ENCODE data around the gene CCDC186.

The CCDC186 gene

DNA sequence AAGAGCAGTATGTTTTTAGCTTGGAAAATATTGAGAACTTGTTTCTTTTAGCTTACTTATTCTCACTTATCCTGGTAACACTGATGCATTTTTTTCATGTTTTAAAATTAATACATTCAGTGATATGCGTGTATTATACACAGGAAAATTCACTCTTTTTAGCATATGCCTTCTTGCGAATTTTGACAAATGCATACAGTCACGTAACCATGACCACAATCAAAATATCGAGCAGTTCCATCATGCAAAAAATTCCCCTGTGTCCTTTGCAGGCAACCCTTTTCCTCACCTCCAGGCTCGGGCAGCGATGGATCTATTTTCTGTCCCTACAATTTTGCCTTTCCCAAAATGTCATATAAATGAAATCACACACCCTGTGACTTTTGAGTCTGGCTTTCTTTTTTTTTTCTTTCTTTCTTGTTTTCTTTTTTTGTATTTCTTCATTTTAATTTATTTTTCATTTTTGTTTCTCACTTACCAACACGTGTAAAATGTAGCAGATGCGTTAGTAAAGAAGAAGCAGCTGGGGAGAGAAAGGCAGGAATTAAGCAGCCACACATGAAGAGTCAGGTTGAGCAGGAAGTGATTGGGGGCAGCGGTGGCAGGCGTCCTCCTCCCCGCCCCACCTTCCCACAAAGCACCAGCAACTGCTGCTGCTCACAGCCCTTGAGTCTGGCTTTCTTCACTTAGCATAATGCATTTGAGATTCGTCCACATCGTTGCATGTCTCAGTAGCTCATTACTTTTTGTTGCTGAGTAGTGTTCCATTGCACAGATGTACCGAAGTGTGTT lies 100.4 kb downstream of the CCDC186 start:
- no peaks in the 10 kb centered on the region for H3K4me1 Mint-ChIP-seq
- H3K4me3 Mint-ChIP-seq = no peak overlapping the region
- H3K36me3 Mint-ChIP-seq (ENCODE audit: low read depth) = no peaks in the 10 kb centered on the region
- no peak overlapping the region for H3K27ac Mint-ChIP-seq
- H3K27me3 Mint-ChIP-seq (ENCODE audit: low read depth) = peaks cover 12% of the 10 kb centered on the region
- TF ChIP-seq, protein P1, sequence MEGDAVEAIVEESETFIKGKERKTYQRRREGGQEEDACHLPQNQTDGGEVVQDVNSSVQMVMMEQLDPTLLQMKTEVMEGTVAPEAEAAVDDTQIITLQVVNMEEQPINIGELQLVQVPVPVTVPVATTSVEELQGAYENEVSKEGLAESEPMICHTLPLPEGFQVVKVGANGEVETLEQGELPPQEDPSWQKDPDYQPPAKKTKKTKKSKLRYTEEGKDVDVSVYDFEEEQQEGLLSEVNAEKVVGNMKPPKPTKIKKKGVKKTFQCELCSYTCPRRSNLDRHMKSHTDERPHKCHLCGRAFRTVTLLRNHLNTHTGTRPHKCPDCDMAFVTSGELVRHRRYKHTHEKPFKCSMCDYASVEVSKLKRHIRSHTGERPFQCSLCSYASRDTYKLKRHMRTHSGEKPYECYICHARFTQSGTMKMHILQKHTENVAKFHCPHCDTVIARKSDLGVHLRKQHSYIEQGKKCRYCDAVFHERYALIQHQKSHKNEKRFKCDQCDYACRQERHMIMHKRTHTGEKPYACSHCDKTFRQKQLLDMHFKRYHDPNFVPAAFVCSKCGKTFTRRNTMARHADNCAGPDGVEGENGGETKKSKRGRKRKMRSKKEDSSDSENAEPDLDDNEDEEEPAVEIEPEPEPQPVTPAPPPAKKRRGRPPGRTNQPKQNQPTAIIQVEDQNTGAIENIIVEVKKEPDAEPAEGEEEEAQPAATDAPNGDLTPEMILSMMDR (IDR thresholded peaks at IDR 0.05; ENCODE audit: unreplicated experiment in 3 of 3) = no peak
- H3K9me3 Mint-ChIP-seq = no peaks in the 10 kb centered on the region

DNA sequence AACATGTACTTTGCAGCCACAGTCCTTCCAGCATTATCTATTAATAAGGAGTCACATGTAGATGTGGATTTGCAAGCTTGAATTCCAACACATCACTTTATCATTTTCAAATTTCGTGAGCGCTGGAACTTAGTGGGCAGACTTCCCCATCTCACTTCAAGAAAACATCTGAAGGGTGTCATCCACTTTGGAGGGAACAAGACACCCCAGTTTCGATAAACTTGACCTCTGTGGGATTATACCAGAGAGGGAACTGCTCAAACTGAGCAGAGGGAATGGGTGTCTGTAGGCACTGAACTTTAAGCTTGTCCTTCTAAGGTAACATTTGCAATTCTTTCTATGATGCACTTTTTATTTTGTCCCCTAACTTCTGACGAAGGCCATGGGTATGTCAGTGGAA lies 102.8 kb downstream of the CCDC186 start:
- H3K27ac Mint-ChIP-seq = no peak overlapping the region
- no peaks in the 10 kb centered on the region for H3K36me3 Mint-ChIP-seq (ENCODE audit: low read depth)
- no peaks in the 10 kb centered on the region for H3K9me3 Mint-ChIP-seq
- peaks cover 16% of the 10 kb centered on the region for H3K27me3 Mint-ChIP-seq (ENCODE audit: low read depth)
- H3K4me1 Mint-ChIP-seq = peaks cover 17% of the 10 kb centered on the region
- TF ChIP-seq, protein P1 (IDR thresholded peaks at IDR 0.05; ENCODE audit: unreplicated experiment in 3 of 3) = no peak
- H3K4me3 Mint-ChIP-seq = no peak overlapping the region

All from nephron (organoid).